ENCODE measurements around the gene USP19. TPM values are rescaled to one million over a fixed set of nuclear protein-coding genes. Genes with fewer than 3 reads are reported as not detected.

Gene USP19
- total RNA-seq, 1 experiment from 2014 or later, result 54.4 TPM

DNA sequence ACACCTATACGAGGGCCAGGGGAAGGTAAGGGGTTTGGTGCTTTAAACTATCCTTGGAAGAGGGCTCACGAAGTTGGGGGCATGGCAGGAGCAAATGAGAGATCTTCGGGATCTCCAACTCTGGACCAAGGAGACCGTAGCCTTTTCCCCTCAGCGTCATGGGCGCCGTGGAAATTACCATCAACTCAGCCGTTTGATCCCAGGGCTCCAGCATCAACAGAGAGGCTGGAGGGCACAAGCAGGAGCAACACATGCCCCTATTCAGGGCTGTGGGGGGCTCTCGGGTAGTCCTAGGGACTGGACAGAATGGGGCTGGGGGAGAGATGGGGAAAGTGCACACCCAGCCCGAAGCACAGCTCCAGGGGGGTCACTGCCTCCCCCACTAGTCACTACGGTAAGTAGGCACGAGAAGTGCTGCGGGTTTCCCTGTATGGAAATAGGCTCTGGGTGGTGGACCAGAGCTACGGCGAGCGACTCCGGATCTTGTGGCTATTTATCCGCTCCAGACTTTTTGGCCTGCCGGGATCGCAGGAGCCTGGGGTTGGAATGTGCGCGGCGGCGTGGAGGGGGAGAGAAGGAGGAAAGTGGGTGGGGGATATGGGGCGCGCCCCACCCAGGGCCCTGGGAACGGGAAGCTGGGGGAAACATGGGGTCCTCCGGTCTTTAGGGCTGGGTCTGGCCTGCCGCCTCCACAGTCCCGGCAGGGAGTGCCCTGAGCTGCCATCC is 12.8 kb upstream of the USP19 start:
- DNase-seq (ENCODE audit: low read depth), result peak; percentile 86

DNA sequence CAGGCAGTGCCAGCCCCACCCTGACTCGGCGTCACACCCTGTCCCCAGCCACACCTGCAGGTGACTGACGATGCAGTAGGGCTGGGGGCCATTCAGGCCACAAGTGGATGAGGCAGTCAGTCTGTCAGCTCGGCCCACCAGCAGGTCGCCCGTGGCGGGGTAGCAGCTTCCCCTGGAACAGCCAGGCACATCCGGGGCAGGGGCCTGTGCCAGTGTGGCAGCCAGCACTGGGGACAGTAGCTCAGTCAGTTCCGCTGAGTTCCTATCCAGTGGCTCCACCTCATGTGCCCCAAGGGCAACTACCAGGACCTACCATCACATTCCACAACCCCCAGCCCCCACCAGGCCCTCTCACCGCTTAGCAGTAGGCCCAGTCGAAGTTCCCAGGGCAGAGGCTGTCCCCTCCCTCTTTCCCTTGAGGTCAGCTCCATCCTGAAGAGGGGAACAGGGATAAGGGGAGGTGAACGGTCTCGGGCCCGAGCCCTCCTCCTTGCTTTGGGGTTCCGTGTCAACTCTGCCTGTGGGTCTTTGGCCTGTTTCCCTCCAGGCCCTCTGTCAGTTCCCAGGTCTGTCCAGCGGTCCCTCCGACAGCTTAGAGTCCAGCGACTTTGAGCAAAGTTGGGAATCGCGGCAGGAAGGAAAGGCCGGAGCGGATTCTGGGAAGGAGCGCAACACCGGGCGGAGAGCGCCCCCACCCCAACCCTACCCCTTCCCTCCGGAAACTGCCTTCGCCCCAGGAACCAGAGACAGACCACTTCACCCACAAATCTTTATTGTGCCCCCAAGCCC is 12.0 kb upstream of the USP19 start, which contains the start of gene LAMB2:
Gene LAMB2, minus strand, starts transcription at position 614 of the 789 bp plus-strand sequence. Its CDS starts 183 bp downstream, at position 431.
- peak; percentile 75 for DNase-seq (ENCODE audit: low read depth)

DNA sequence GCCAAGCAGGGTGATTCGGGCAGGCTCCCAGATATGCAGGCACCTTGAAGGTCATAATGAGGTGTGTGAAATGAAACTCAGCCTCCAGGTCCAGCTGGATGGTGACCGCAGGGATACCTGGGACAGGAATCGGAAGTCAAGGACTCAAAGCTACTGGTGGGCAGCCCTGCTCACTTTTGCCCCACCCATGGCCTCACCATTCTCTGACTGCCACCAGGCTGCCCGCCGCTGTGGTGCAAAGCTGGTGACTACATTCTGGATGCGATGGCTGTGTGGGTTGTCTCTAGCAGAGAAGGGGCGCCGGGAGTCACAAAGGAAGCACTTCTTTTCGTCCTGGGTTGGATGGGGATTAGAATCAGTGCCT is 11.4 kb upstream of the USP19 start:
- no peak for DNase-seq (ENCODE audit: low read depth)

DNA sequence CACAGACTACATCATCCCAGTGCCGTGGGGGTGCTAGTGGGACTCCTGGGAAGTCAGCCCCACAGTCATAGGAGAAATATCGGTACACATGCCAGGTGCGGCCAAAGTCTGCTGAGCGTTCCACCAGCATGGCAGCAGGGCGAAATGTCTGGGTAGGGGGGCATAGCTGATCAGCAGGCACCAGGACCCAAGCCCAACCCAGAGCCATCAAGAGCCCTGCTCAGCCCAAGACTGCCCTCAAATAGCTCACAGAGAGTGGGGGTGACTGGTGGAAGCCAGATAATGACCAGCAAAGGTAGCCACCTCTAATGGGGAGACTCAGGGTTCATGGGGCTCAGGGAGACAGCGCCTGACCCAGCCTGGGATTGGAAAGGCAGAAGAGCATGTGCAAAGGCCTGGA is 11.0 kb upstream of the USP19 start:
- DNase-seq (ENCODE audit: low read depth), result no peak

DNA sequence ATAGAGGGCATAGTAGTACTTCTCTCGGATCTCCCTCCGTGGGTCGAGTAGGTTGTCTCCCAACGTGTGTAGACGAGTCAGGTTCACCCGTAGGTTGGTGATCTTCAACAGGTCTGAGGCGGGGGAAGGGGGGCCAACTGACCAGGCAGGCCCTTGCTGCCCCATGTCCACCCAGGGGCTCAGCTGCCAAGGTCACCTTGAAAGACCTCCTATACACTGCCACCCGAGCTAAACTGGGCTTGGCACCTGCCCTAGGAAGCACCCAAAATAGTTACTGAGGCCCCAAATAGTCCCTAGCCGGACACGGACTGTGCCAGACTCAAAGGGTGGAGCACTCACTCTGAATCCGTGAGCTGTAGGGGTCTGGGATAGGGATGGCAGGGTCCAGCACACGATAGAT is 10.4 kb upstream of the USP19 start:
- DNase-seq (ENCODE audit: low read depth), result no peak

DNA sequence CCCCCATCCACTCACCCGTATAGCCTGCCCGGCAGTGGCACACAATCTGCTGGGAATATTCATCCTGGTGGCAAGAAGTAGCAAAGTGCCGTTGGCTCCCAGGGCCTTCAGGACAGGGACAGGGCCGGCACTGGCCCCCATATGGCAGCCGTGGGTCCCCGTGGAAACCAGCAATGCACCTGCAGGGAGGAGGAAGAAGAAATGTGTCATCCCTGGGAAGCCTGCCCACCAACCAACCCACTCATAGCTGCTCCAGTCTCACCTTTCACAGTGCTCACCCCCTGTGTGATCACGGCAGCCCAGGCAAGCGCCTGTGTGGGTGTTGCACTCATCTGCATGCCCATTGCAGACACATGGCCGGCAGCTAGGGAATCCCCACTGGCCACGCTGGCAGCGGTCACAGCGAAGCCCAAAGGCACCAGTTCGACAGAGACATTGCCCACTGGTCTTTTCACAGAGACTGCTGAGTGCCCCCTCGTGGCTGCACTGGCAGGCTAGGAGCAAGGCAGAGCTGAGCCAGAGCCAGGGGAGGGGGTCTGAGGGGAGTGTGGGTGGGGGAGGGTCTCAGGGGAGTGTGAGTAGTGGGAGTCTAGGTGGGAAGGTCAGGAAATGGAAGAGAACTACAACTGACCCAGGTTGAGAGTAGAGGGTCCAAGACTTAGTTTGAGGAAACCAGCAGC is 4.5 kb upstream of the USP19 start:
- no peak for DNase-seq (ENCODE audit: low read depth)

DNA sequence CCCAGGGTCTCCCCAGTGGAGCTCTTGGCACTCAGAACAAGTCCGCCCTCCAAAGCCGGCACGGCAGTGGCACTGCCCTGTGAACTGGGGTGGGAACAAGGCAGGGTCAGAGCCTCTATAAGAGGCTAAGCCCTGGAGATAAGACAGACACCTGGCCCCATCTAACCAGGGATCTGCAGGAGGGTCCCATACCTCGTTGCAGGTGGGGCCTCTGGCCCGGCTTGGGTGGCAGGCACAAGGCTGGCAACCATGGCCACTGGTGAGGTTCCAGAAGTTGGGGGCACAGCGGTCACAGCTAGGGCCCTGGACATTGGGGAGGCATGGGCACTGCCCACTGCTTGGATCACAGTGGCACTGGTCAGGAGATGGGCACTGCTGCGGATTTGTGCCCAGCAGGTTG is 3.6 kb upstream of the USP19 start:
- no peak for DNase-seq (ENCODE audit: low read depth)

DNA sequence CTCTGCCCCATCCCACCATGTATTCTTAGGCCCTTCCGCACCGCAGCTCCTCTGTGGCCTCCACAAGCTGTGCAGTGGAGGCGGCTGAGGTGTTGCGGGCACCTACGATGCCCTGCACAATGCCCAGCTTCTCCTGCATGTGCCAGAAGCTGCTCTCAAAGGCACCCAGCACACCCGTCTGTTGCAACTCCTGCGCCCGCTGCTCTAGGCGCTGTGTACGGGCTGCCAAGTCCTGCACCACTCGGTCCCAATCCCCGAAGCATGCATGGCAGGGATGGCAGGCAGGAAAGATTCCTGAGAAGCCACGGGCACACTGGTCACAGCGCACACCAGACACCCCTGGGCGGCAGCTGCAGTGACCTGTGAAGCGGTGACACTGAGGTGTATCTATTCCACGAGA is 3.1 kb upstream of the USP19 start:
- DNase-seq (ENCODE audit: low read depth), result no peak

DNA sequence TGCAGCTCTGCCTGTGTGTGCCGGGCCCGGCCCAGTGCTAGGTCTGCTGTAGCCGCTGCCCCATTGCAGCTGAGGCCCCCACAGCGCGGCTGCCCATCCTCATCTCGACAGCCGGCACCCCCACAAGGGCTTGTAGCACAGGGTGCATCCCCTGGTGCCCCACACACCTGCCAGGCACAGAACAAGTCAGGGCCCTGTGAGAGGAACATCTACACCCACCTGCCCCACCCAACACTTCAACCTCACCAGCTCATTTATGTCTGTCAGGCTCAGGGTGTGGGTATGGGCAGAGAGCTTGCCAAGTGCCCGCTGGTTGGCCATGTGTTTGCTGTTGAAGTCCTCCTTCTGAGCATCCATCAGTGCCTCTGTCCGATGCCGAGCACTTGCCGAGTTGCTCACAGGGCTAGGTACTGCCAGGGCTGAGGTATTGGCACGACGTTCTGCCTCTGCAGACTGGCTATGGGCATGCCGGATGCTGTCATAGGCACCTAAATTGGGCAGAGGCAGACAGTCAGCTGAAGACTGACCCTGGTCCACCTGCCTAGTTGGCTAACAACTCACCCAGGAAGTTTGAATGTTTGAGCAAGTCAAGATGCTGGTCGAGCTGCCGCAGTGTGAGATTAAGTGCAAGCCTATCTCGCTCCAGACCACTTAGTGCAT is 2.4 kb upstream of the USP19 start:
- no peak for DNase-seq (ENCODE audit: low read depth)

DNA sequence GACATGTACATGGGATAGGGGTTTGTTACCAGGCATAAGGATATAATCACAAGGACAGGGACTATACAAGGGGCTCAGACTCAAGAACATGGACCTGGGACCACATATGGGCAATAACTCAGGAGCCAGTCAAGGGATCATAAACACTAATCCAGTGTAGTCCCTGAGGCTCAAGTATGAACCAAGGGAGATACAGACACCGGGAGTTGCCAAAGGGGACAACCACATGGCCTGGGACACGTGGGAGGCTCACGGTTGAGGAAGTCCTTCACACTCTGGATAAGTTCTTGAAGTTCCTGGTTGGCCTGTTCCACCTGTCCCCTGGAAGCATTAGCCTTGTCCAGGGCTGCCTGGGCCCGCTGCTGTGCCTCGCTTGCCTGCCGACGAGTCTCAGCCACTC is 1.8 kb upstream of the USP19 start:
- DNase-seq (ENCODE audit: low read depth), result no peak

DNA sequence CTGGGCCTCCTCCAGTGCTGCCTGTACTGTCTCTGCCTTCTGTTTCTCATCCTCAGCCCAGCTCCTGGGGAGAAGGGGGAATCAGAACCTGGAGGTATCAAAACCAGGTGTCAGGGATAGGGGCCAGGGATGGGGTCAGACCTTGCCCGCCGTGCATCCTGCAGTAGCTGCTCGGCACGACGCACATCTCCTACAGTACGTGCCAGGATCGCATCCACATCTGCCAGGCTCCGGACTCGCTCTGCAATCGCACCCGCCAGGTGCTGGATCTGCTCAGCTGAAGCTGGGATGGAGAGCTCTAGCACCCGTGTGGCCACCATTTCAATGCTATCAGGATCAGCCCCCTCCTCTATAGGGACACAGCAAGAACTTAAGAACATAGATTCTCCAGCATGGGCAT is 1.4 kb upstream of the USP19 start:
- DNase-seq (ENCODE audit: low read depth), result no peak

DNA sequence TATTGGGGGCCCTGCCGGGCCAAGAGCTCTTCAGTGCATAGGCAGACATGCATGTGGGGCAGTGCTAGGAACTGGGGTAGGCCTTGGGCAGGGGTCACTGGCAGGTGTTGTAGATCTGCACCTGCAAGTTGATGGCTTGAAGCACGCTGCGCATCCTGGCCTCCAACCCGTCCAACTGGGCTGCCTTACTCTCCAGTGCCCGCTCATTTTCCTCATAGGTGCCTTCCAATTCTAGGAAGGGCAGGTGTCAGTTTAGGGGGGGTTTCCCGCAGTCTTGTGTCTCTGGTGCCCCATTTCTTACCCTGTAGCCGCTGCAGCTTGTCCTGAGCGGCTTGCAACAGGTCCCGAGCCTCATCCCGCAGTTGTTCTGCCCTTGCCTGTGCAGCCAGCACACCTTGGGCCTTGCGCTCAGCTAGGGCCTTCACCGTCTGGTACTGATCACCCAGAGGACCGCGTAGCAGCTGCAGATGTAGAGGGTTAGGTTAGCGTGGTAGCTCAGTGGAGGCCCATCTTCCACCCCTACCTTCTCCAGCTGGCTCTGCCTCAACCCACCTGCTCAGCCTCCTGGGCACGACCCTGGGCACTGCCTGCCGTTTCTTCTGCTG is 611 bp upstream of the USP19 start:
- no peak for DNase-seq (ENCODE audit: low read depth)

DNA sequence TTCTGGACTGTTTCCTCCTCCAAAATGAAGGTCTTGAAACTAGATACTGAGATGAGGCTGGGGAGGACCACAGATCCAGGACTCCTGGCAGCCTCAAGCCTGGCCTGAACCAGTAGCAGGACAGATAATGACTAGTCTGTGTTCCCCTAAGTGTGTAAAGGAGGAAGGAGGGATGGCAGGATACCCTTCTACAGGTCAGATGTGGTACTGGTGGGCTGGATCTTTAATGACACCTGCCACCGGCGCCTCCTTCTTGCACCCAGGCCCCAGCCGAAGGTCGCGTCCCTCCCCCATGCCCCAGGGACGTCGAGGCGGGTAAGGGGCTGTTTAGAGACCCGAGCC is 556 bp downstream of the USP19 start:
- DNase-seq (ENCODE audit: low read depth), result no peak

DNA sequence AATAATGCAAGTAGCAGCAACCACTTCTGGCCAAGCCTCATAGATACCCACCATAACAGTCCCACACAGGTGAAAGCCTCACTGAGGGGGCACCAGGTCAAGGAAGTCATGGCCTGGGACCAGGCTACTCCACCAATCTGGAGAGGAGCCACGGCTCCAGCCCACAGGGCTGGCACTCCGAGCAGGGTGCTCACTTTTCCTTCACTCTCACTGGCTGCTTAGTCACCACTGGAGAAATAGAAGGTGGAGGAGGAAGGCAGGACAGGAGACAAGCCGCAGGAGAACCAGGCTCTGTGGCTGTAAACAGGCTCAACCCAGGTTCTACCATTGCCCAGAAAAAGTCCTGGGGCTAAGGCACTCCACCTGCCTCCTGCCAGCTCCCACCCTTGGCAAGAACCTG is 1.2 kb downstream of the USP19 start:
- peak; percentile 28 for DNase-seq (ENCODE audit: low read depth)

DNA sequence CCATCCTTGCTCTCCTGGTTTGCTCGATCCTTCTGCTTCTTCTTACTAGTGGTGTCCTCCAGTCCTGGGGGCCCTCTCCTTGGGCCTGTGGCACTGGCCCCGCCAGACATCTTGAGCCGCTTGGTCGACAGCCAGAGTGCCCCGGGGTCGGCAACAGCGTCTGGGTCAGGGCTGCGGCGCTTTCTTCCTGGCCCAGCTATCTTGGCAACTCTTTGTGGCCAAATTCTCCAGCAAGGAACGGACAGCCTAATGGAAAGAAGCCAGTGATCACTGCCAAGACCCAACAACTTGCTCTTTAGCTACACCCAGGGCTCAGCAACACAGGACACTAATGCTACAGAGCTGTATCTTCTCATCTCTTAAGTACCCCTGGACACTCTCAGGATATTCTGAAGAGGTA is 1.6 kb downstream of the USP19 start:
- no peak for DNase-seq (ENCODE audit: low read depth)

DNA sequence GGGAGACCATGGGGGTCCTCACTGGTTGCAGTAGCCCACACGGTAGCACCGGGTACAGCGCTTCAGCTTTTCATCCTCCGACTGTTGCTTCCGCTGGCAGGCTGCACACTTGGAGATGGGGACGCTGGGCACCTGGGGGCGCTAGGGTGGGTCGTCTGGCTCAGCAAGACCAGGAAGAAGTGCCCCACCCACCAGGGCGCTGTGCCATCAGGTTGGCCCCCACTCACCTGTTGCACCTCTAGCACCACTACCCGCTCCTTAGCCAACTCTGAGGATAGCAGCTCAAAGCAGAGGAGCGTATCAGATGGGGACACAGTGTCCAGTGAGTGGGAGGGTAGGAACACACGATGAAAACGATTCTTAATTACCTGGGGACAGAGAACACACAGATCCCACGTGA is 8.4 kb downstream of the USP19 start:
- DNase-seq (ENCODE audit: low read depth), result no peak

DNA sequence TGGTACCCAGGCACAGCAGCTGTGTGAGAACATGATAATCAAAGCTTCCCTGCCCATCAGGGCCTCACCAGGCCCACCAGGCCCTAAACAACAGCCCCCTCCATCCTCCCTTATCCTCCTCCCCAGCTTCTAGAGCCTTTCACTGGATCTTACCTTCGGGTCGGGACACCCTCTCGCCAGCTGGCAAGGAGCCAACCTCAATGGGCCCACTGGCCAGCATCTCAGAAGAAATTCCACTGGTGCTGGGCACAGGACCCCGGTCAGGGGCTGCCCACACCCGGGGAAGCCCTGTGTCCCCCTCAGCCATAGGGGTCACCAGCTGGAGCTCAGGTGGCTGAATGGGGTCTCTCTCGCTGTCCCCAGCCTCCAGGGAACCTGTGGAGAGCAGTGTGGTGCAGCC is 9.3 kb downstream of the USP19 start:
- DNase-seq (ENCODE audit: low read depth), result no peak

DNA sequence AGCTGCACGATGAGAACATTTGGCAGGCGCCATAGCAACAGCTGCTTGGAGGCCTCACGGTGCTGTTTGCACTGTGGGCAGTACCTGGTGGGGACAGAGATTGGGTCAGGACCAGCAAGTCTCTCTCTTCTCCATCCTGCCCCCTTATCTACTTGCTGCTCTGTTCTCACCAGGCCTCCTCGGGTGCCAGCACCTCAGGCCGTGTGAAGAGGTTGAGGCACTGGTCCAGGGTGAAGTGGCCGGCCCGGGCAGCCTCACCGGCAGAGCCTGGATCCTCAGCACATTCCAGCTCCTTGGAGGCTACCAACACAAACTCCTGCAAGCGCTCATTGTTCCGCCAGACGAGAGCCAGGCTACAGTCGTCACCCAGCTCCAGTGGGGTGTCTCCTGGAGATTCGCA is 9.8 kb downstream of the USP19 start:
- no peak for DNase-seq (ENCODE audit: low read depth)

DNA sequence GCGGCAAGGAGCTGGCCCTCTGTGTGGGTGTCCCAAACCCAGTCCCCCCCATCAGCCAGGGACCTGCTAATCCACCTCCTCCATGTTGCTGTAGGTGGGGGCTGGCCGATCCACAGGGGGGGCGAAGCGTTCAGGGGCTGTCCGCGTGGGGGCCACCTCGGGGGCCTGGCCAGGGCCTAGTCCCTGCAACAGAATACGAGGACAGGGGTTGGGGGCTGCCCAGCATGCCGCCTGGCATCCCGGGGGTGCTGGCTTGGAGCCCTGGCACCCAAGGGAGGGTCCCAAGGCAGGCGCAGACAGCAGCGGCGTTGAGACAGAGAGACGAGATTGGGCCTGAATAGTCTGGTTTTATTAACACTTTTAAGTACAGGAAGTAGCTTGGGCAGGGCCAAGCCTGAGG is 12.3 kb downstream of the USP19 start:
- no peak for DNase-seq (ENCODE audit: low read depth)

DNA sequence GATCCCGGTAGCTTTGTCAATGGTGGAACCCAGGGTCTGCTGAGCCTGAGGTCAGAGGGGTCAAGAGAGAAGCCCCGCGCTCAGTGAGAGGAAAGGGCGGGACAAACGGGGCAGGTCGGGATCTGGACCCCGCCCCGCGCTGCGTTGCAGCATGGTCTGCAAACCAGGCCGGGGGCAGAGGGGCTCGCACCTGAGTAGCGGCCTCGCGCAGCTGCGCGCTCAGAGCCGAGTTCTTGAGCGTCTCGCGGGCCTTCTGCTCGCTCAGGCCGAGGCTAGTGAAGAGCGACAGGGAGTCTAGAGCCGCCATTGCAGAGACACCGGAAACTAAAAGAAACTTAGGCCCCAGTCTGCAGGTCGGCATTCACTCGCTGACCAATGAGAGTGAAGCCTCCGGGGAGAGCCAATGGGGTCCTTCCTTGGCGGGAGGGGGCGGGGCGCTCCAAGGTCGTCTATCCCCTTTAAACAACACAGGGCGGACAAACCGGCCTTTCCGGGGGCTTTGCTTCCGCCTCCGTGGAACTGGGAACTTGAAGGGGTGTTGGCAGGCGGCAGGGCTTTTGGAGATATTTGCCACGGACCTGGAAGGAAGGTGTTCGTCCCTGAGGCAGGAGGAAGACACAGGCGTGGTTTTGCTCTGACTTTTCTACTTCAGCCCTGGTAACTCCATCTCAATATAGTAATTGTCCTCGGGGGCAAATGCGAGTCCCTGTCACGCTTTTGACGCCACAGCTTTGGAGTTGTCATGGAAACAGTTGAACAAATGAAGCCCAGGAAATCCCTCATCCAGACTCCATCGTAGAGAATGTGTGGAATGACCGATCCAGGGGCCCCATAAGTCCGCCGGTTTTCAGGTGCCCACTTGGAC is 16.0 kb downstream of the USP19 start, which contains the start of gene QARS1:
Gene QARS1, minus strand, starts transcription at position 331 of the 865 bp plus-strand sequence. Its CDS starts 24 bp downstream, at position 307.
- peak; percentile 91 for DNase-seq (ENCODE audit: low read depth)

DNA sequence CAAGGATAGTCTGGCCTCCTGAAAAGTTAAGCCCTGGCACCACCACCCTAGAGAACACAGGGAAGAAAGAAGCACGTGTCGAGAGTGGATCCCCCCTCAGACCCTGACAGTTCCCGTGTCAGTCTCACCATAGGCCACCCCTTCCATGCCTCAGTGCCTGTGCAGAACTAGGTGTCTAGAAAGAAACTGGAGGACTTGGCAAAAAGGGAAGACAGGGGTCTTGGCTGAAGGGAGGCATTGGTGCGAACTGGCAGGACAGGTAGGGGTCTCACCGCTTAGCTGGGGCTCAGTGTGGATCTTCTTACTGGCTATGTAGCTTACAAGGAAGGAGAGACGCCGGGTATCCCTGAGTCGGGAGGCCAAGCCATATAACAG is 16.6 kb downstream of the USP19 start:
- no peak for DNase-seq (ENCODE audit: low read depth)
